BLaER1 (cell line): ENCODE data around the gene R3HCC1L.
A peak's percentile ranks its signal among the peaks of the same experiment; 100 is the strongest.
"Not testable (repeated sequence)": the region's sequence is repeated elsewhere in the genome, so short reads cannot be mapped to it uniquely, and the experiment has no call there.

Source experiments
- H3K27ac ChIP-seq: shearing (Covaris generic); formaldehyde crosslinking; 2 replicates; pipeline ENCODE4 v1.8.1; 2022
- H3K27me3 ChIP-seq: shearing (Covaris generic); formaldehyde crosslinking; 2 replicates; pipeline ENCODE4 v1.8.1; 2022
- H3K36me3 ChIP-seq: shearing (Covaris generic); formaldehyde crosslinking; 2 replicates; pipeline ENCODE4 v1.8.1; 2022
- H3K4me1 ChIP-seq: shearing (Covaris generic); formaldehyde crosslinking; 2 replicates; pipeline ENCODE4 v1.8.1; 2022
- H3K4me2 ChIP-seq: shearing (Covaris generic); formaldehyde crosslinking; 2 replicates; pipeline ENCODE4 v1.8.1; 2022
- H3K4me3 ChIP-seq: shearing (Covaris generic); formaldehyde crosslinking; 2 replicates; pipeline ENCODE4 v1.8.1; 2022
- H3K9ac ChIP-seq: shearing (Covaris generic); formaldehyde crosslinking; 2 replicates; pipeline ENCODE4 v1.8.1; 2022
- H3K9me3 ChIP-seq: shearing (Covaris generic); formaldehyde crosslinking; 2 replicates; pipeline ENCODE4 v1.8.1; 2022
- H4K20me1 ChIP-seq: shearing (Covaris generic); formaldehyde crosslinking; 2 replicates; pipeline ENCODE4 v1.8.1; 2022
- Cebpa-rat ChIP-seq: shearing (Covaris generic); IDR thresholded peaks from 2 replicates; pipeline ENCODE4 v1.8.1; 2022

The R3HCC1L gene

DNA sequence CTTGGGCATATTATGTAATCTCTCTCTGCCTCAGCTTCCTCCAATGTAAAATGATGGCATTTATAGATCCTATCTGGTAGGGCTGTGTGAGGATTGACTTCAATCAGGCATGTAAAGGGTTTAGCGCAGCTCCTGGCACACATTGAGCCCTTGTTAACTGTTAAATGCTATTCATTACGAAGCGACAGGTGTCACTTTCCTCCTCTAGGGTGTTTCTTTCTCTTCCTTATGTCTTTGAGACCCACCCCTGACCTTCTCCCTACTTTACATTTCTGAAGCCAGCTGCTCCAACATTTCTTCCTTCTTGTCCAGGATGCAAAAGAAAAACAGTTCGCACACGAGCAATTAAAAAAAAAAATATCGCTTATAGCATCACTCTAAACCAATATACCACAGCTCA is 5.7 kb upstream of the R3HCC1L start:
- Histone ChIP-seq H3K36me3 (no peaks in the 10 kb centered on the region), H3K9me3 (peaks cover 47% of the 10 kb centered on the region), H3K27ac (no peak overlapping the region), H3K4me2 (no peak overlapping the region), H3K4me3 (no peak overlapping the region), H4K20me1 (no peaks in the 10 kb centered on the region), H3K9ac (no peak overlapping the region), H3K27me3 (no peaks in the 10 kb centered on the region), H3K4me1 (peaks cover 24% of the 10 kb centered on the region)
- TF ChIP-seq Cebpa-rat = no peak

DNA sequence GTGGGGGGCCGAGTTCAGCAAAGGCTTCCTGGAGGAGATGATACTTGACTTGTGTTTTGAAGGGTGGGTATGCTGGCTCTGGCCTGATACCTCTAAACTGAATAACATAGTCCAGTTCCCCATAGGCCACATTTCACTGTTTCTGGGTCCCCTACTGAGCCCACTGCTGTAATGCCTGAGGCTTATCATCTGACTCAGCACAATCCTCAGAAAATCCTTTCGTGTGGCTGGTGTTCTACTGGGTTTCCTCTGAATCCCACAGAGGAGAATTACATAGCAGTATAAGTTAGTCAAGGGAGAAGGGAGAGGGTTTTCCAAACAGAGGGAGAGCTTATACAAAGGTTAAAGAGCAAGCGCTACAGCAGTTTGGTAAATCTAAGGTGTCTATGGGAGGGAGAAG is 2.8 kb upstream of the R3HCC1L start:
- Histone ChIP-seq H3K4me3 (no peak overlapping the region), H3K27me3 (no peaks in the 10 kb centered on the region), H3K9ac (no peak overlapping the region), H4K20me1 (no peaks in the 10 kb centered on the region), H3K9me3 (peaks cover 28% of the 10 kb centered on the region), H3K27ac (no peak overlapping the region), H3K36me3 (peaks cover 2% of the 10 kb centered on the region; the same call in 1 of the 2 replicates), H3K4me2 (no peak overlapping the region), H3K4me1 (peaks cover 30% of the 10 kb centered on the region)
- no peak for TF ChIP-seq Cebpa-rat

DNA sequence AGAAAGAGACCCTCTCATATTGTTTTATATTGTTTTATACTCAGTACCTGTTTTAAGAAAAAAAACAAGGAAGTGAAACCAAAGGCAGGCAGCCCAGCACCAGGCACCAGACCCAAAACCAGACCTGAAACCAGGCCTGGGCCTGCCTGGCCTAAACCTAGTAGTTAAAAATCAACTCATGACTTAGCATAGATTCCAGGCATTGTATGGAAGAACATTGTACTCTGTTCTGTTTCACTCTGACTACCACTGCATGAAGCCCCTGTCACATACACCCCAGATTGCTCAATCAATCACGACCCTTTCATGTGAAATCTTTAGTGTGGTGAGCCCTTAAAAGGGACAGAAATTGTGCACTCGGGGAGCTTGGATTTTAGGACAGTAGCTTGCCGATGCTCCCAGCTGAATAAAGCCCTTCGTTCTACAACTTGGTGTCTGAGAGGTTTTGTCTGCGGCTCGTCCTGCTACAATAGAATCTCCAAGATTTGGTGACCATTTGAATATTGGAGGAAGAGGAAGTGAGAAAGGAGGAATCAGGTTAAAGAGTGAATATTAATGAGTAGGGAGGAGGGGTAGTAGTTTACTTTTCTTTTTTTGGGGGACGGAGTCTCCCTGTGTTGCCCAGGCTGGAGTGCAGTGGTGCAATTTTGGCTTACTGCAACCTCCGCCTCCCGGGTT is 1.2 kb upstream of the R3HCC1L start:
- not testable (repeated sequence) for H3K27ac ChIP-seq
- H3K4me3 ChIP-seq = 0 out of 2 replicates have a peak overlapping the region, but pooled peaks have one; percentile 3

GRCh38 chr10:98134117-98134430 is 383 bp upstream of the R3HCC1L start:
- Histone ChIP-seq H3K4me2 (no peak overlapping the region), H3K9me3 (peaks cover 28% of the 10 kb centered on the region), H3K27ac (no peak overlapping the region)

More for the DNA sequence above, 1.2 kb upstream of the R3HCC1L start:
- Histone ChIP-seq H3K4me1 (peaks cover 40% of the 10 kb centered on the region), H3K9me3 (peaks cover 28% of the 10 kb centered on the region)
- H3K4me2 ChIP-seq, H3K9ac ChIP-seq, H3K36me3 ChIP-seq, H3K27me3 ChIP-seq, H4K20me1 ChIP-seq: not testable (repeated sequence)

GRCh38 chr10:98135222-98135899 is 904 bp downstream of the R3HCC1L start:
- Histone ChIP-seq H3K27ac (peak overlapping the region; percentile 90), H4K20me1 (peaks cover 30% of the 10 kb centered on the region; the same call in 1 of the 2 replicates), H3K9ac (peak overlapping the region; percentile 90), H3K4me2 (peak overlapping the region; percentile 88), H3K4me1 (peaks cover 50% of the 10 kb centered on the region), H3K4me3 (peak overlapping the region; percentile 94), H3K36me3 (peaks cover 7% of the 10 kb centered on the region; the same call in 1 of the 2 replicates), H3K27me3 (no peaks in the 10 kb centered on the region), H3K9me3 (peaks cover 28% of the 10 kb centered on the region)
- no peak for TF ChIP-seq Cebpa-rat

More at GRCh38 chr10:98134117-98134430, 383 bp upstream of the R3HCC1L start:
- peaks cover 7% of the 10 kb centered on the region; the same call in 1 of the 2 replicates for H3K36me3 ChIP-seq
- H3K4me3 ChIP-seq = peak overlapping the region; percentile 94
- H3K27me3 ChIP-seq = no peaks in the 10 kb centered on the region
- H4K20me1 ChIP-seq = peaks cover 17% of the 10 kb centered on the region; the same call in 1 of the 2 replicates
- TF ChIP-seq Cebpa-rat = no peak
- no peak overlapping the region for H3K9ac ChIP-seq
- H3K4me1 ChIP-seq = peaks cover 41% of the 10 kb centered on the region

- Histone ChIP-seq H3K9me3 (peaks cover 24% of the 10 kb centered on the region), H3K4me1 (peaks cover 64% of the 10 kb centered on the region), H4K20me1 (peaks cover 37% of the 10 kb centered on the region; the same call in 1 of the 2 replicates), H3K4me2 (peak overlapping the region; percentile 37)
- not testable (repeated sequence) for H3K27ac ChIP-seq, H3K9ac ChIP-seq, H3K27me3 ChIP-seq, H3K36me3 ChIP-seq, H3K4me3 ChIP-seq
Measured at GRCh38 chr10:98136775-98137174, 2.3 kb downstream of the R3HCC1L start.

DNA sequence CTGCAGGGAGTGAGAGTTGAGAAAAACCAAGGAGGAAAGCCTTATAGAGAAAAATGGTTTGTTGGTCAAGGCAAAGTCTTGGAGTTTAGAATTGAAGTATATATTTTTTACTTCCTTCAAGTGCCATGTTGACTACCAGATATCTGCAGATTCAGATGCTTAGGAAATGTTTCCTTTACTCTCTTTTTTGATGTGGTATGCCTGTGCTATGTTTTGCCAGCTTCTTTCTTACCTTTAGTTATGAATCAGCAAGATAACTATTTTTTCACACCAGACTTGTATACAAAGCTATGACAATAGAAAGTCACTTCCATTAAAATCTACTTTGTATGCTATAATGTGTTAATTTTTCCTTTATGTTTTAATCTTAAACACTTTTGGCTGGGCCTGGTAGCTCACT is 3.6 kb downstream of the R3HCC1L start:
- no peak overlapping the region for H3K27ac ChIP-seq
- peaks cover 74% of the 10 kb centered on the region for H3K4me1 ChIP-seq
- no peak overlapping the region for H3K9ac ChIP-seq
- H3K4me3 ChIP-seq = no peak overlapping the region
- peaks cover 7% of the 10 kb centered on the region; the same call in 1 of the 2 replicates for H3K36me3 ChIP-seq
- H4K20me1 ChIP-seq = peaks cover 37% of the 10 kb centered on the region; the same call in 1 of the 2 replicates
- TF ChIP-seq Cebpa-rat = no peak
- H3K27me3 ChIP-seq = no peaks in the 10 kb centered on the region
- H3K4me2 ChIP-seq = peak overlapping the region; percentile 26
- H3K9me3 ChIP-seq = peaks cover 12% of the 10 kb centered on the region

DNA sequence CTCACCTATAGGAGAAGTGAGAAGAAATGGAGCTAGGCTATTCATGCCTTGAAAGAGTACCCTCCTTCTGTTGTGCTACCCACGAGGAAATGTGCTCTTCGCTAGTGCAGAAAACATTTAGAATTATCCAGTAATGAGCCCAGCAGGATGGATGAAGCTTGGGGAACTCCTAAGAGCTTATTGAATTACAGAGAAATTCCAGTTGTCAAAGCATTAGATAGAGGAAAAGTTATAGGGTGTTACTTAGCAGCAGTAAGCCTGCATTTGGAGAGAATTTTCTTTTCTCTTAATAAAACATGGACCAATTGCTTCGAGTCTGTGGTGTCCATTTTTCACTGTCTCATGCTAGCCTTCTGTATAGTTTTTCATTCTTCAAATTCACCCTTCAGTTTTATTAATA is 5.0 kb downstream of the R3HCC1L start:
- H3K4me1 ChIP-seq = peaks cover 67% of the 10 kb centered on the region
- no peak overlapping the region for H3K4me2 ChIP-seq
- H4K20me1 ChIP-seq = peaks cover 37% of the 10 kb centered on the region; the same call in 1 of the 2 replicates
- H3K9ac ChIP-seq = no peak overlapping the region
- no peak overlapping the region for H3K4me3 ChIP-seq
- H3K27me3 ChIP-seq = no peaks in the 10 kb centered on the region
- H3K36me3 ChIP-seq = peaks cover 7% of the 10 kb centered on the region; the same call in 1 of the 2 replicates
- TF ChIP-seq Cebpa-rat = no peak
- H3K27ac ChIP-seq = no peak overlapping the region
- no peaks in the 10 kb centered on the region for H3K9me3 ChIP-seq

- Histone ChIP-seq H3K4me1 (peaks cover 52% of the 10 kb centered on the region), H4K20me1 (peaks cover 37% of the 10 kb centered on the region; the same call in 1 of the 2 replicates), H3K36me3 (peaks cover 16% of the 10 kb centered on the region), H3K27ac (peak overlapping the region; percentile 27; the same call in 1 of the 2 replicates), H3K4me2 (peak overlapping the region; percentile 20), H3K27me3 (no peaks in the 10 kb centered on the region), H3K4me3 (no peak overlapping the region), H3K9ac (no peak overlapping the region; the same call in 1 of the 2 replicates), H3K9me3 (peaks cover 15% of the 10 kb centered on the region)
- TF ChIP-seq Cebpa-rat = no peak
Measured at GRCh38 chr10:98141484-98142073, 7.1 kb downstream of the R3HCC1L start.

GRCh38 chr10:98144985-98145384 is 10.5 kb downstream of the R3HCC1L start:
- Histone ChIP-seq H3K9me3 (peaks cover 49% of the 10 kb centered on the region), H3K4me3 (no peak overlapping the region), H3K4me2 (no peak overlapping the region), H3K27ac (no peak overlapping the region), H3K9ac (no peak overlapping the region), H3K4me1 (peaks cover 29% of the 10 kb centered on the region), H3K36me3 (peaks cover 20% of the 10 kb centered on the region), H4K20me1 (peaks cover 10% of the 10 kb centered on the region; the same call in 1 of the 2 replicates), H3K27me3 (no peaks in the 10 kb centered on the region)
- no peak for TF ChIP-seq Cebpa-rat
